Psoas muscle (tissue), 8 donors: ENCODE data around the gene SULT1C3. TPM values are rescaled to one million over a fixed set of nuclear protein-coding genes. Genes with fewer than 3 reads are reported as not detected.

Source experiments
- ATAC-seq, 4 donors: fragments of 200-7000 bp; cut with Tn5 transposase; one replicate each; pipeline ENCODE4 v1.9.1; 2020; ENCODE audit warnings: moderate library complexity in 3 of 4, mild to moderate bottlenecking in 2 of 4
- DNase-seq, 2 donors: peaks; one replicate each; pipeline ENCODE4 v3.0.0-alpha.2; 2020
- H3K27ac ChIP-seq: fragments of 200-600 bp; one replicate; pipeline ENCODE4 v1.8.0; 2022
- H3K27me3 ChIP-seq, 3 donors: fragments of 200-600 bp in 1 of 3; one replicate each; pipeline versions ENCODE4 v1.6.1 to v1.8.0; 2013 to 2022; ENCODE audit warnings: low read length in 2 of 3, mild to moderate bottlenecking in 2 of 3, moderate library complexity in 1 of 3; ENCODE audit not compliant: insufficient read depth in 3 of 3
- H3K36me3 ChIP-seq, 2 donors: fragments of 200-600 bp in 1 of 2; one replicate each; pipeline versions ENCODE4 v1.6.1 to v1.8.0; 2013 to 2022; ENCODE audit warnings: low read depth in 1 of 2, mild to moderate bottlenecking in 1 of 2, moderate library complexity in 1 of 2; ENCODE audit not compliant: insufficient read depth in 1 of 2
- H3K4me1 ChIP-seq: fragments of 200-600 bp; one replicate; pipeline ENCODE4 v1.8.0; 2022
- H3K4me3 ChIP-seq: fragments of 200-600 bp; one replicate; pipeline ENCODE4 v1.8.0; 2022; ENCODE audit warnings: mild to moderate bottlenecking
- H3K9me3 ChIP-seq: fragments of 200-600 bp; one replicate; pipeline ENCODE4 v1.8.0; 2022
- CTCF ChIP-seq: fragments of 200-600 bp; IDR thresholded peaks from one replicate; pipeline ENCODE4 v1.8.0; 2022; ENCODE audit warnings: antibody characterized with exemption
- WGBS, 3 donors: extraction: QIAGEN DNeasy Blood & Tissue Kit; methylation state at CpG; one replicate each; pipeline versions ENCODE4 v1.1.6 to v1.1.7; 2013; 5-methylcytosine and 5-hydroxymethylcytosine counted together
- intact Hi-C, 2 donors: fragments of 100-400 bp; cut with DNase I; formaldehyde crosslinking; loops; one replicate each; pipeline versions ENCODE4 v1.11.0 to v1.14.2; 2022
- polyA plus RNA-seq, 3 donors: library from polyadenylated mRNA; stranded (reverse); fragments of 200-250 nt; gene quantifications; one replicate each; pipeline ENCODE4 v1.2.3, GENCODE V29; 2013
- total RNA-seq, 4 donors: library from RNA; stranded (reverse); fragmentation: NEBNext Ultra II Directional in 2 of 4; extraction: Animal tissue kit (Norgen Biotek cat#: 25700) in 2 of 4; gene quantifications; one replicate each; pipeline versions ENCODE4 v1.2.1 to v1.2.4, GENCODE V29; 2021 to 2023
- donor health status: healthy with polysubstance abuse.
- donor health status: DM: no; HTN: no; CAD: no; lungs with moderate emphysema.
- donor health status: Bipolar disorder and iron deficiency.
- donor health status: healthy.
- donor health status: DM: yes; HTN: yes; CAD: no.
- donor health status: DM: no; HTN: no; CAD: no.
- donor health status: DM: no; HTN: no; CAD: no.
- donor health status: DM: yes; HTN: yes; CAD: no.

SULT1C3 gene
- total and polyA plus RNA-seq, 7 donors, result not detected

- no peaks in the 10 kb centered on the region for H3K4me1 ChIP-seq
- intact Hi-C loops, result no loop called here
- WGBS, 3 donors, result 75 to 80% (median 77%) methylated on average over 2 of the region's 2 CpGs
- DNase-seq, result no peak
- ATAC-seq, result no peak
- no peaks in the 10 kb centered on the region for H3K36me3 ChIP-seq
- H3K4me3 ChIP-seq, result no peak overlapping the region
- H3K27ac ChIP-seq, result no peak overlapping the region
- no peaks in the 10 kb centered on the region for H3K9me3 ChIP-seq
- H3K27me3 ChIP-seq, result no peaks in the 10 kb centered on the region
- TF ChIP-seq CTCF, result no peak
These were observed 13.2 kb upstream of the SULT1C3 start for GRCh38 chr2:108226564-108226963.

GRCh38 chr2:108228006-108228405 lies 11.8 kb upstream of the SULT1C3 start:
- Histone ChIP-seq H3K9me3 (no peaks in the 10 kb centered on the region), H3K4me1 (no peaks in the 10 kb centered on the region), H3K4me3 (no peak overlapping the region), H3K36me3 (no peaks in the 10 kb centered on the region), H3K27ac (no peak overlapping the region), H3K27me3 (no peaks in the 10 kb centered on the region)
- WGBS, 3 donors, result 81 to 90% (median 83%) methylated on average over 4 of the region's 4 CpGs
- no peak for DNase-seq
- no peak for ATAC-seq
- no peak for TF ChIP-seq CTCF
- intact Hi-C loops, result no loop called here

- intact Hi-C loops, result no loop called here
- no peaks in the 10 kb centered on the region for H3K27me3 ChIP-seq
- no peak overlapping the region for H3K27ac ChIP-seq
- no peaks in the 10 kb centered on the region for H3K36me3 ChIP-seq
- DNase-seq (no peak), ATAC-seq (no peak)
- no peak for TF ChIP-seq CTCF
- 80 to 94% (median 81%) methylated on average over 1 of the region's 1 CpG for WGBS, 3 donors
- no peak overlapping the region for H3K4me3 ChIP-seq
- H3K4me1 ChIP-seq, result no peaks in the 10 kb centered on the region
- no peaks in the 10 kb centered on the region for H3K9me3 ChIP-seq
These were observed 11.2 kb upstream of the SULT1C3 start for GRCh38 chr2:108228537-108228936.

GRCh38 chr2:108229875-108230274 lies 9.9 kb upstream of the SULT1C3 start:
- ATAC-seq, result no peak
- no peak overlapping the region for H3K27ac ChIP-seq
- H3K4me1 ChIP-seq, result no peaks in the 10 kb centered on the region
- no peak for DNase-seq
- H3K9me3 ChIP-seq, result no peaks in the 10 kb centered on the region
- 75 to 83% (median 81%) methylated on average over 2 of the region's 2 CpGs for WGBS, 3 donors
- H3K27me3 ChIP-seq, result no peaks in the 10 kb centered on the region
- intact Hi-C loops, result no loop called here
- H3K4me3 ChIP-seq, result no peak overlapping the region
- no peaks in the 10 kb centered on the region for H3K36me3 ChIP-seq
- TF ChIP-seq CTCF, result no peak

GRCh38 chr2:108235577-108235976 lies 4.2 kb upstream of the SULT1C3 start:
- Histone ChIP-seq H3K27me3 (no peaks in the 10 kb centered on the region), H3K36me3 (no peaks in the 10 kb centered on the region), H3K27ac (no peak overlapping the region), H3K9me3 (no peaks in the 10 kb centered on the region), H3K4me1 (no peaks in the 10 kb centered on the region), H3K4me3 (no peak overlapping the region)
- no peak for TF ChIP-seq CTCF
- DNase-seq (no peak), ATAC-seq (no peak)
- intact Hi-C loops, result no loop called here
- 83 to 88% (median 88%) methylated on average over 4 of the region's 4 CpGs for WGBS, 3 donors
